ENCODE measurements around the gene SWT1.

SWT1 gene

GRCh38 chr1:185300152-185300551, 143.2 kb downstream of the SWT1 start:
- no peak overlapping the region for H3K9ac ChIP-seq (ENCODE audit: low read depth, low read length)
- H3K36me3 ChIP-seq (ENCODE audit: insufficient read depth, low read length): peaks cover 43% of the 10 kb centered on the region
- H3K4me1 ChIP-seq (ENCODE audit: insufficient read depth, low read length): no peaks in the 10 kb centered on the region
- H3K9me3 ChIP-seq (ENCODE audit: control insufficient read depth, insufficient read depth, low read length): no peaks in the 10 kb centered on the region

- peaks cover 45% of the 10 kb centered on the region for H3K36me3 ChIP-seq (ENCODE audit: insufficient read depth, low read length)
- no peaks in the 10 kb centered on the region for H3K9me3 ChIP-seq (ENCODE audit: control insufficient read depth, insufficient read depth, low read length)
- no peaks in the 10 kb centered on the region for H3K4me1 ChIP-seq (ENCODE audit: insufficient read depth, low read length)
- H3K9ac ChIP-seq (ENCODE audit: low read depth, low read length): no peak overlapping the region
Observed at GRCh38 chr1:185305419-185305818, 148.5 kb downstream of the SWT1 start.

GRCh38 chr1:185308126-185308525, 151.2 kb downstream of the SWT1 start:
- H3K36me3 ChIP-seq (ENCODE audit: insufficient read depth, low read length): peaks cover 37% of the 10 kb centered on the region
- H3K9me3 ChIP-seq (ENCODE audit: control insufficient read depth, insufficient read depth, low read length): no peaks in the 10 kb centered on the region
- H3K4me1 ChIP-seq (ENCODE audit: insufficient read depth, low read length): peaks cover 11% of the 10 kb centered on the region; the same call in 1 of the 2 replicates
- H3K9ac ChIP-seq (ENCODE audit: low read depth, low read length): no peak overlapping the region

- no peaks in the 10 kb centered on the region for H3K9me3 ChIP-seq (ENCODE audit: control insufficient read depth, insufficient read depth, low read length)
- H3K9ac ChIP-seq (ENCODE audit: low read depth, low read length): no peak overlapping the region
- peaks cover 27% of the 10 kb centered on the region for H3K36me3 ChIP-seq (ENCODE audit: insufficient read depth, low read length)
- H3K4me1 ChIP-seq (ENCODE audit: insufficient read depth, low read length): peaks cover 13% of the 10 kb centered on the region; the same call in 1 of the 2 replicates
Observed at GRCh38 chr1:185309566-185309965, 152.6 kb downstream of the SWT1 start.

- Histone ChIP-seq H3K9me3 (ENCODE audit: control insufficient read depth, insufficient read depth, low read length) (no peaks in the 10 kb centered on the region), H3K36me3 (ENCODE audit: insufficient read depth, low read length) (peaks cover 12% of the 10 kb centered on the region), H3K4me1 (ENCODE audit: insufficient read depth, low read length) (peaks cover 13% of the 10 kb centered on the region; the same call in 1 of the 2 replicates), H3K9ac (ENCODE audit: low read depth, low read length) (no peak overlapping the region)
Observed at GRCh38 chr1:185311589-185312225, 154.7 kb downstream of the SWT1 start.

GRCh38 chr1:185312361-185313138, 155.6 kb downstream of the SWT1 start:
- peaks cover 13% of the 10 kb centered on the region; the same call in 1 of the 2 replicates for H3K4me1 ChIP-seq (ENCODE audit: insufficient read depth, low read length)
- no peaks in the 10 kb centered on the region for H3K9me3 ChIP-seq (ENCODE audit: control insufficient read depth, insufficient read depth, low read length)
- H3K9ac ChIP-seq (ENCODE audit: low read depth, low read length): no peak overlapping the region
- peaks cover 8% of the 10 kb centered on the region for H3K36me3 ChIP-seq (ENCODE audit: insufficient read depth, low read length)

- H3K4me1 ChIP-seq (ENCODE audit: insufficient read depth, low read length): peaks cover 17% of the 10 kb centered on the region; the same call in 1 of the 2 replicates
- no peaks in the 10 kb centered on the region for H3K9me3 ChIP-seq (ENCODE audit: control insufficient read depth, insufficient read depth, low read length)
- peak overlapping the region; percentile 97 for H3K9ac ChIP-seq (ENCODE audit: low read depth, low read length)
- H3K36me3 ChIP-seq (ENCODE audit: insufficient read depth, low read length): peaks cover 8% of the 10 kb centered on the region
Observed at GRCh38 chr1:185314411-185314810, 157.4 kb downstream of the SWT1 start.

GRCh38 chr1:185315445-185316071, 158.6 kb downstream of the SWT1 start:
- Histone ChIP-seq H3K4me1 (ENCODE audit: insufficient read depth, low read length) (peaks cover 17% of the 10 kb centered on the region; the same call in 1 of the 2 replicates), H3K36me3 (ENCODE audit: insufficient read depth, low read length) (peaks cover 3% of the 10 kb centered on the region; the same call in 1 of the 2 replicates), H3K9ac (ENCODE audit: low read depth, low read length) (peak overlapping the region; percentile 97), H3K9me3 (ENCODE audit: control insufficient read depth, insufficient read depth, low read length) (no peaks in the 10 kb centered on the region)

GRCh38 chr1:185316163-185317033, 159.4 kb downstream of the SWT1 start:
- Histone ChIP-seq H3K9me3 (ENCODE audit: control insufficient read depth, insufficient read depth, low read length) (no peaks in the 10 kb centered on the region), H3K9ac (ENCODE audit: low read depth, low read length) (peak overlapping the region; percentile 97), H3K4me1 (ENCODE audit: insufficient read depth, low read length) (peaks cover 17% of the 10 kb centered on the region; the same call in 1 of the 2 replicates)

GRCh38 chr1:185317034-185317885, 160.3 kb downstream of the SWT1 start, which contains the start of gene IVNS1ABP:
TSS of gene IVNS1ABP (minus strand) at chr1:185317243. CDS start at chr1:185309493, 7,750 bp downstream.
- Histone ChIP-seq H3K9ac (ENCODE audit: low read depth, low read length) (peak within 1 kb of the TSS; percentile 97), H3K4me1 (ENCODE audit: insufficient read depth, low read length) (peaks cover 15% of the 10 kb centered on the region; the same call in 1 of the 2 replicates), H3K9me3 (ENCODE audit: control insufficient read depth, insufficient read depth, low read length) (no peaks in the 10 kb centered on the region), H3K36me3 (ENCODE audit: insufficient read depth, low read length) (no peaks in the 10 kb centered on the region; the same call in 1 of the 2 replicates)

More at GRCh38 chr1:185316163-185317033, 159.4 kb downstream of the SWT1 start:
- no peaks in the 10 kb centered on the region; the same call in 1 of the 2 replicates for H3K36me3 ChIP-seq (ENCODE audit: insufficient read depth, low read length)

GRCh38 chr1:185317886-185318310, 160.9 kb downstream of the SWT1 start:
- H3K4me1 ChIP-seq (ENCODE audit: insufficient read depth, low read length): peaks cover 8% of the 10 kb centered on the region; the same call in 1 of the 2 replicates
- no peaks in the 10 kb centered on the region for H3K9me3 ChIP-seq (ENCODE audit: control insufficient read depth, insufficient read depth, low read length)
- H3K36me3 ChIP-seq (ENCODE audit: insufficient read depth, low read length): no peaks in the 10 kb centered on the region; the same call in 1 of the 2 replicates
- peak overlapping the region; percentile 87 for H3K9ac ChIP-seq (ENCODE audit: low read depth, low read length)

- Histone ChIP-seq H3K9me3 (ENCODE audit: control insufficient read depth, insufficient read depth, low read length) (no peaks in the 10 kb centered on the region), H3K4me1 (ENCODE audit: insufficient read depth, low read length) (peaks cover 6% of the 10 kb centered on the region; the same call in 1 of the 2 replicates), H3K36me3 (ENCODE audit: insufficient read depth, low read length) (no peaks in the 10 kb centered on the region; the same call in 1 of the 2 replicates), H3K9ac (ENCODE audit: low read depth, low read length) (peak overlapping the region; percentile 87)
Observed at GRCh38 chr1:185318431-185319138, 161.6 kb downstream of the SWT1 start.
